Kidney (tissue), 14 donors: ENCODE results near the gene SEC24B. TPM values are rescaled to one million over a fixed set of nuclear protein-coding genes. Genes with fewer than 3 reads are reported as not detected.

Experiments
- DNase-seq, 5 donors: peaks; one replicate each; pipeline ENCODE4 v3.0.0-alpha.2; 2013 to 2020
- FAIRE-seq: peaks from 2 replicates; lab custom pipeline; 2012; peaks lifted over from hg19 to GRCh38; lab: Jason Lieb, UNC
- H3K27ac ChIP-seq, 2 donors: one replicate each; pipeline ENCODE4 v1.7.0; 2013; ENCODE audit warnings: low read depth in 2 of 2, low read length in 2 of 2, inconsistent platforms in 1 of 2
- H3K27me3 ChIP-seq: one replicate; pipeline ENCODE4 v1.7.1; 2013; ENCODE audit warnings: low read length, inconsistent platforms; ENCODE audit not compliant: control insufficient read depth, insufficient read depth
- H3K36me3 ChIP-seq, 3 donors: one replicate each; pipeline versions ENCODE4 v1.7.0 to v1.7.1; 2013; ENCODE audit warnings: low read length in 3 of 3, control low read depth in 1 of 3, inconsistent platforms in 1 of 3; ENCODE audit not compliant: insufficient read depth in 3 of 3, control insufficient read depth in 2 of 3
- H3K4me1 ChIP-seq, 3 donors: one replicate each; pipeline versions ENCODE4 v1.7.0 to v1.7.1; 2013; ENCODE audit warnings: low read length in 3 of 3, inconsistent platforms in 1 of 3, low read depth in 1 of 3; ENCODE audit not compliant: control insufficient read depth in 2 of 3, insufficient read depth in 2 of 3
- H3K4me3 ChIP-seq, 3 donors: one replicate each; pipeline versions ENCODE4 v1.7.0 to v1.8.1; 2013; ENCODE audit warnings: low read length in 3 of 3, control low read depth in 1 of 3, inconsistent platforms in 1 of 3
- H3K9ac ChIP-seq, 3 donors: one replicate each; pipeline versions ENCODE4 v1.7.0 to v1.7.1; 2013; ENCODE audit warnings: low read length in 3 of 3, control low read depth in 1 of 3, inconsistent platforms in 1 of 3
- H3K9me3 ChIP-seq, 3 donors: one replicate each; pipeline versions ENCODE4 v1.7.0 to v1.7.1; 2013; ENCODE audit warnings: low read length in 3 of 3, control low read depth in 1 of 3, inconsistent platforms in 1 of 3; ENCODE audit not compliant: control insufficient read depth in 2 of 3, insufficient read depth in 1 of 3
- CTCF ChIP-seq: IDR thresholded peaks from 3 replicates; pipeline ENCODE4 v1.5.1; 2012; ENCODE audit warnings: mild to moderate bottlenecking, moderate library complexity, borderline replicate concordance; ENCODE audit not compliant: insufficient read depth; ENCODE audit errors: extremely low read depth
- intact Hi-C: fragments of 100-400 bp; cut with DNase I; formaldehyde crosslinking; loops from one replicate; pipeline ENCODE4 v1.11.1; 2022
- microRNA-seq: library from miRNA; unstranded; fragments of <30 nt; microRNA quantifications from one replicate; pipeline ENCODE4 v1.2.0, GENCODE V29; 2020
- polyA plus RNA-seq: library from polyadenylated mRNA; stranded (reverse); fragments of 350-450 nt; fragmentation: Illumina TruSeq; extraction: RNeasy Lipid Tissue Mini Kit (QIAGEN cat#74804); gene quantifications from one replicate; pipeline ENCODE4 v1.2.3, GENCODE V29; 2014; ENCODE audit warnings: low read depth, low replicate concordance; ENCODE audit not compliant: insufficient read depth
- total RNA-seq: library from RNA; stranded (reverse); fragmentation: NEBNext Ultra II Directional; extraction: Animal tissue kit (Norgen Biotek cat#: 25700); gene quantifications from one replicate; pipeline ENCODE4 v1.2.1, GENCODE V29; 2021
- donor health status: control.
- donor health status: control.
- donor health status: control.
- donor health status: control.
- donor health status: control.
- donor health status: DM: yes; HTN: yes; CAD: no.
- donor health status: Normal renal cell carcinoma (clear cell type).

SEC24B gene
- total and polyA plus RNA-seq, 2 donors from 2014 or later: 8.1 to 32.4 TPM

DNA sequence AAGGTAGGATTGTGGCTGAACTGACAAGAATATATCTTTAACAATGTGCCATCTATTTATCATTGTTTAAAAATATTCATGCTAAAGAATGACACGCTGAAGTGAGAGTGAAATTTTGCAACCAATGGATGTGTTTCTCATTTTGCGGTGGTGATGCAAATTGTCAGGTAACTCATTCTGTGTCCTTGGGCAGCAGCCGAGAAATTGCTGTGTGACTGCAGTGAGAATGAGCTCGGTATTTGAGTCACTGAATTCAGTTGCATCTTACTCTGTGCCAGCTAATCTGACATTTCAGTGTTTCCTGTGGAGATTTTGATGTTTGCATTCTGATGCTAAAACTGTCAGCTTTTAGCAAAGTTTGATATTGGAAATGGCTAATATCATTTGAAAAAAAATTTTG is 154.6 kb downstream of the SEC24B start:
- no peaks in the 10 kb centered on the region for H3K36me3 ChIP-seq
- intact Hi-C loops: no loop called here
- FAIRE-seq (no peak), DNase-seq (no peak)
- H3K27ac ChIP-seq: no peak overlapping the region
- H3K9me3 ChIP-seq: no peaks in the 10 kb centered on the region
- H3K4me3 ChIP-seq: no peak overlapping the region
- H3K4me1 ChIP-seq: no peaks in the 10 kb centered on the region
- TF ChIP-seq CTCF: no peak
- no peaks in the 10 kb centered on the region for H3K27me3 ChIP-seq
- H3K9ac ChIP-seq: no peak overlapping the region

GRCh38 chr4:109589119-109589518 is 155.5 kb downstream of the SEC24B start:
- no peak for TF ChIP-seq CTCF
- Histone ChIP-seq H3K4me1 (no peaks in the 10 kb centered on the region), H3K9ac (no peak overlapping the region), H3K36me3 (no peaks in the 10 kb centered on the region), H3K4me3 (no peak overlapping the region), H3K27me3 (no peaks in the 10 kb centered on the region), H3K27ac (no peak overlapping the region), H3K9me3 (no peaks in the 10 kb centered on the region)
- no peak for DNase-seq
- FAIRE-seq: no peak
- intact Hi-C loops: no loop called here

DNA sequence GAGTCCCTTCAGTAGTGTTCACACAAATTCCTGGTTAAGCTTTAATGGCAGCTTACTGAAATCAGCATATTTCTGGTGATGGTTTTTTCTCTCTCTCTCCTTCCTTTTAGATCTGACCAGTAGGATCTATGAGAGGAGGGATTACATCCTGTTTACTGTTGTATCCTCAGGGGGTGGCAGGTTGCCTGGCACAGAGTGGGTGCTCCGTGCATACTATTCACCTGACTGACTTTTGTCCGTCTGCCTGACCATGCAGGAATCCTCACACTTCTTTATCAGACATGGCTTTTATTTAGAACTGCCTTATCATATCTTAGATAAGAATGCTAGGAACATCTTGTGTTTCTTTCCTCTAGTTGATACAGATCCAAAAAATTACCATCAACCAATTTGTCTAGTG is 156.0 kb downstream of the SEC24B start:
- no peak for DNase-seq
- TF ChIP-seq CTCF: no peak
- H3K9me3 ChIP-seq: no peaks in the 10 kb centered on the region
- H3K9ac ChIP-seq: no peak overlapping the region
- intact Hi-C loops: no loop called here
- no peaks in the 10 kb centered on the region for H3K4me1 ChIP-seq
- no peak overlapping the region for H3K27ac ChIP-seq
- no peaks in the 10 kb centered on the region for H3K36me3 ChIP-seq
- H3K4me3 ChIP-seq: no peak overlapping the region
- no peaks in the 10 kb centered on the region for H3K27me3 ChIP-seq
- FAIRE-seq: no peak

Small RNA genes lying within 50 kb of the gene (microRNA-seq; reads per million reads assigned to microRNA genes)
- 7.1 reads per million, percentile 14 among the genes with 10 or more reads in this experiment for gene MIR576

Other genes starting within 250 kb of the SEC24B start
- gene COL25A1, start 131.2 kb upstream of the SEC24B start, total RNA-seq: 2.3 TPM
- gene COL25A1, start 131.2 kb upstream of the SEC24B start, polyA plus RNA-seq: 0.52 TPM
- 15.2 TPM for gene MCUB, start 126.4 kb downstream of the SEC24B start, total RNA-seq
- gene MCUB, start 126.4 kb downstream of the SEC24B start, polyA plus RNA-seq: 2.3 TPM